Stimulated activated CD4-positive, alpha-beta T cell treated with anti-CD3 and anti-CD28 coated beads, Interleukin-4, amount 100 ng/mL, for 1 hour (primary cell): Measurements from ENCODE around the gene SULF2.

Experiments used
- DNase-seq: peaks from one replicate; pipeline ENCODE4 v3.0.0-alpha.2; 2020

SULF2 gene

DNA sequence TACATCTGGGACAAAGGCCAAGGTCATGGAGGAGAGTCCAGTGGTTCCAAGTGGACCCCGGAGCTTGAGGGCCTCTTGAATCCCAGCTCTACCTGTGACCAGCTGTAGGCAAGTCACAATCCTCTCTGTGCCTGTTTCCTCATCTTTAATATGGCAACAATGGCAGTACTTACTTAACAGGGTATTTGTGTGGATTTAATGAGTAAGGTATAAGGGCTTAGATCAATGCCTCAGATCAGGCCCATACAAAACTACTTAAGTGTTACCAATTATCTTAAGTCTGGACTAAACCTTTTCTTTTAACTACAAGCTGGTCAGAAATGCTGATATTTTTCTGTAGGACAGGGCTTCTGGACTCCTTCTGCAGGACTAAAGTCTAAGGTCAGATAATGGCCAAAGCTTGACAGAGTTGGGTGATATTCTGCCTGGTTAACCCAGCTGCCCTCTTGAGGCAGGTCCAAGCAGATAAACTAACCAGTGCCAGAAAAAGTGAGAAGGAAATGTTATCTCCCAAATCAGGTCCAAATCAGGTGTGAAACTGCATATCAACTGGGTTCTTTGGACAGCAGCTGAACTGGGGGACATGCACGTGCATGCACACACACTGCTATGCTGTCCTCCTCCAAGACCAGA, 2.2 kb downstream of the SULF2 start:
- no peak for DNase-seq

DNA sequence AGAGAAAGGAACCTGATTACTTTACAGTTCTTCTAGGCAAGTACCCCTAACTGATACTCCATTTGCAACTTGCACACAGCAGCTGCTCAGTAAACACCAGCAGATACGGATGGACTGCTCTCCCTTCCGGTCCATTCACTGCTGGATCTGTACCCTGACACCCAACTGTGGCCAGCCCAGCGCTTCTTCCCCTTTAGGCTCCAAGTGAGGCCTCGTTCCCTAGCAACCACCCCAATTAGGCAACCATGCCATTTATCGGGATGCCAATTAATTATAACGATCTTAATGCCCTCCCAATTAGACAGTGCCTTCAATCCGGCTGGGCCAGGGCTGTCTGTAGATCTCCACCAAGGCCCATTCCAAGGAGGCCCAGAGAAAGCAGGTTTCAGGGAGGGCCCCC, 3.2 kb downstream of the SULF2 start:
- no peak for DNase-seq

DNA sequence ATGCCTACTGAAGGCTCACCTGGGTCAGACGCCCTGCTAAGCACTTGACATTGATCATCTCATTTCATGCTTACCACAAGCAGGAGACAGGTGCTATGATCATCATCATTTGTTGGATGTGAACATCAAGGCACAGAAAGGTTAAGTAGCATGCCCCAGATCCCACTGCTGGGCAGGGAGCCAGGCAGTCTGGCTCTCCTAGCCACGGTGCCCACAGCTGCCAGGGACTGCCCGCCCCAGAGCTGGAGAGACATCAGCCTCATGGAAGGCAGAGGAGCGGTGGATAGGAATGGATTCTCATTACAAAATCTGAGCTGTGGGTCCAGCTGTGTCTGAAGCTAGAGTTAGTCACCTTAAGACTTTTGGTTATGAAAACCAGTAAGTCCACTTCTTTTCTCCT, 3.6 kb downstream of the SULF2 start:
- no peak for DNase-seq

DNA sequence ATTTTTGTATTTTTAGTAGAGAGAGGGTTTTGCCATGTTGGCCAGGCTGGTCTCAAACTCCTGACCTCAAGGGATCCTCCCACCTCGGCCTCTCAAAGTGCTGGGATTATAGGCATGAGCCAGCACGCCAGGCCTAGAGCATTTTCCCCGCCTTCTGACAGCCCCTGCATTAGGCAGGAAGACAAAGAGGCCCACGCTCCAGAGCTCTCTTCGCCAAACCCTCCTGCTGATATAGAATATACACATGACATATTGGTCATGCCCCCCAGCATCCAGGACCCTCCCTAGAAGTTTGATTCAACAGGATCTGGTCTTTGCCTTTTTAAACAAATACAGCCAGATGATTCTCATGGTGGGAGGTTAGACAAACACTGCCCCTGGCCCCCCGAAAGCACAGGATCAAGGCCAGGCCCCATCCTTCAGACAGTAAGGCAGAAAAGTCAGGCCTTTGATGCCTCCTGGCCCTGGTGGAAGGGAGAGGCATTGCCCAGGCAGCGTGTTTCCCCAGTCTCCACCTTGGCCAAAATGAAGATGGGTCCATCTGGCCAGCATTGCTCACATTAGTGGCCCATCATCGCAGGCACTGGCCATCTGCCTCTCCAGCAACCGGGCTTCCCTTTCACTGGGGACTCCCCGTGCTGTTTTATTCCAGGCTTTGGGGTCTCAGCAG, 4.4 kb downstream of the SULF2 start:
- no peak for DNase-seq

DNA sequence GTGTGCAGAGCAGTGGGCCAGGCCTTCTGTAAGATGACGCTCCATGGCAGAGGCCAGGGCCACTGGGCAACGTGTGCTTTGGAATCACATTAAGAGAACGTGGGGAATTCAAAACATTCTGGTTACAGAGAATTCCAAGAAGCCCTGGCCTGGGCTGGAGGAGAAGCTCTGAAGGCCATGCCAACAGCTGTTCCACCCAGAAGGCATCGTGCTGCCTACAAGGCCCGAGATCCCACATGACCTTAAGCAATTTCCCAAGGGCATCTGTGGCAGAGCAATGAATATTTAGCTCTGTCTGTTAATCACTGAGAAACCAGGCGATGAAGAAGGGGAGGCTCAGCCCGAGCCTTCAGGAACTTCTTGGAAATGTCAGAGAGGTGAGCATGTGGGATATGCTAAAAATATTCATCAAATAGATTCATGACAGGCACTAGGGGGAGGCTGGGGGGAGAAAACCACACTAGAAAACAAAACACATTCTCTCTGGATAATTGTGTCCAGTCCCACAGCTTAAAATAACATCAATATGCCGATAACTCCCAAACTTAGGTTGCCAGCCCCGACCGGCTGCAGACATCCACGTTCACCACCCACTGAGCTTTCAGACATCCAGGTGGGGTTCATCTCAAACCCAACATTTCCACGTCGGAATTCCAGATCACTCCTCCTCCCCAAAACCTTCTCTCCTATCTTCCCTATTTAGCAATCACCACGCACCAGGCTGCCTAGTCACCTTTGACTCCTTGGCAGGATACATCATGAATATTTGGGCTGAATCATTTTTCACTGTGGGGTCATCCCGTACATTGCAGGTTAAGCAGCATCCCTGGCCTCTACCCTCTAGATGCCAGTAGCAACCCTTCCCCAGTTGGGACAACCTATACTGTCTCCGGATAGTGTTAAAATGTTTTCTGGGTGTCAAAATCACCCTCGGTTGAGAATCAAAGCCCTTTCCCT, 6.6 kb downstream of the SULF2 start:
- DNase-seq, result no peak

DNA sequence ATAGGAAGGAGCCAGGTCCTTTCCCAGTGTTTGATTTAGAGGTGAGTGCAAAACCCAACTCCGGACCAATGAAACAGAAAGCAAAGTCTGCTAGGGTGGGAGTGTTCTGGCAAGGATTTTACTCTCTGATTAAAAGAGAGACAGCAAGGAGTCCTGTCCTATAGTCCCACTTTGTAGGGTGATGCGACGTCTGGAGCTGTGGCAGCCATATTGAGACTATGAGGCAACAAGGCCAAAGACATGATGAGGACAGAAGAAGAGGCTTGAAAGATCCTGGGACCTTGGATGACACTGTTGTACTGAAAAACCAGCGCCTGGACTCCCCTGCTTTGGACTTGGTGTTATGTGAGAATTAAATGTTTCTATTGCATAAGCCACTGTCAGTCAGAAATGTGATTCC, 8.1 kb downstream of the SULF2 start:
- DNase-seq, result no peak

DNA sequence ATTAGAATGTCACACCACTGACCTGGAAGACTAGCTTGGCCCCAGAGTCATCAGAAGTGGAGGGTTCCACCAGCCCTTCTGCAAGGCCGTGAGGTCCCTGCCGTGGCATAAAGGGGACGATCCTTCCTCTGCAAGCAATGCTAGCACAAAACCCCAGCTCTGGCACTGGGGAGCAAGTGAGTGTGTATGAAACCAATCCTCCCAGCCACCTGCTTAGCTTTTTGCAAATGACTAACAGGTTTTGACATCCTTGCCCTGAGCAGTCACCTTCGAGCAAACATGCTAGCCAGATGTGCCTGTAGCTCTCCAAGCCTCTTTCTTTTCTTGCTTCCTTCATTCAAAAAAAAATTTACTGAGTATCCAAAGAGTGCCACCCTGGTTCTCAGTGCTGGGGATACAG, 8.6 kb downstream of the SULF2 start:
- no peak for DNase-seq

DNA sequence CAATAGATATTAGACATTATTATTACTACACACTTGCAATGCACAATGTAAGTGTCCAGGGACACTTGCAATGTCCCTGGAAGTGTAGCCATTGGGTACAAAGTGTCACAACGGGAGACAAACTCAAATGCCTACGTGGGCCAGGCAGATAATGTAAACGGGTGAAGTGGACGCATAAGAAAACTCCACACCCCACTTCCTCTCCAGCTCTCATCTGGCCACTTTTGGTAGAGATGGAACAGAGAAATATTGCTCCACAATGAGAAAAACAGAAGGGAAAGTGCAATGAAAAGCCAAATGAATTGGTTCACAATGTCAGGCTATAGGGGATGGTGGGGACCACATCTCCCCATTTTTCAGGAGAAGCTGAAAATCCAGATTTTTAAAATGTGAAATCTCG, 9.4 kb downstream of the SULF2 start:
- no peak for DNase-seq

DNA sequence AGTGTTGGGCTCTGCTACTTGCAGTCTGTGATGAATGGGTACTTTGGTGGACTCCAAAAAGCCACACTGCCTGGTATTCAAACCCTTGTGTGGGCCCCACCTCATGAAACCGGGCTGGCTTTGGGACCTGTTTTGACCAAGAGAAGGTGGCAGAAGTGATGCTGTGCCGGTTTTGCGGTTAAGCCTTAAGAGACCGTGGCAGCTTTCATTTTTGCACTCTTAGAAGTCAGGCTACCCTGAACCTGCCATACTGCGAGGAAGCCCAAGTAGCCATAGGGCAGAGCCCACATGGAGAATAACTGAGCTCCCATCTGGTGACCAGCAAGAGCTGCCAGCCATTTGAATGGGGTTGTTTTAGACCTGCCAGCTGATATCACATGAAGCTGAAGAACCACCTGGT, 10.2 kb downstream of the SULF2 start:
- DNase-seq, result no peak

DNA sequence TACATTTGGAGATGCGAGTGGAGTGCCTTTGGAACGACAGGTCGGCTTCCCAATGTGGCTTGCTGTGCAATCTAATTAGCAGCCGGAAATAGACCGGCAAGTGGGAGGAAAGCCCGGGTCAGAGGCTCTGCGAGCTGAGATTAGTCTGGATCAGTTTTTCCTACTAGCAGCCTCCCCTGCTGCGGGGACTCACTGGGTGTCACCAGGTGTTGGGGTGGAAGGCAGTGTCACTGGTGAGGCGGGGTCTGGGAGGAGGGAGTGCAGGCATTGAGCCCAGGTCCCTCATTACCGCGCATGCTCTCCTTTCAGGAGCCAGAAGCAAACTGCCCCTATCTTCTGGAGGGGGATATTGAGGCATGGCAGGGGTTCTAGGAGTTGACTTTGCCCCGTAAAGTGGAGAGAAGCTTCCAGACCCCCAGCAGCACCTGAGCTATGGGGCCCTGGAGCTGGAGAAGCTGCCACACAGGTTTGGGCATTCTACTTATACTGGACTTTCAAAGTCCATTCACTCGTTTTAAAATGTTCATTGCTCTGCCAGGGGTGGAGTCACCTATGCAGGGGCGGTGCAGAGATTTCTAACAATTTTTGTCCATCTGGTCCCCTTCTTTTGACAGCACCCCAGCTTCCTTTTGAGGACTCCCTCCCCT, 11.0 kb downstream of the SULF2 start:
- DNase-seq, result no peak

DNA sequence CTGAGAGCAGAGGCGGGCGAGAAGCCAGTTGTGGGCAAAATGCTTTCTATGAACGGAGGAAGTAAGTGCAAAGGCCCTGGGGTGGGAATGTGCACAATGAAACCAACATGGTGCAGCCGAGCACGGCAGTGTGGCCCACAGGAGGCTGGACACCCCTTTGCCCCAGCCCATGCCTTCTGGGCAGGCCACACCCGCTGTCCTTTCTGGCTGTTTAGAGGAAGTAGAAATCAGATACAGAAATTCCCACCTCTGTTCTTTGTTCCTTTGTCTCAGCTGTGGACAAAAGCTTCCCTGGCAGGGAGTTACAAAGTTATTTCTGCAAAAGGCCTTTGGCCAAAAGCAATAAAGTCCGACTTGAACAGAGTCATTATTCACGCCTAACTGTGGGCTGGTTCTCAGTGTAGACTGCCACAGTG, 11.9 kb downstream of the SULF2 start:
- DNase-seq, result no peak

DNA sequence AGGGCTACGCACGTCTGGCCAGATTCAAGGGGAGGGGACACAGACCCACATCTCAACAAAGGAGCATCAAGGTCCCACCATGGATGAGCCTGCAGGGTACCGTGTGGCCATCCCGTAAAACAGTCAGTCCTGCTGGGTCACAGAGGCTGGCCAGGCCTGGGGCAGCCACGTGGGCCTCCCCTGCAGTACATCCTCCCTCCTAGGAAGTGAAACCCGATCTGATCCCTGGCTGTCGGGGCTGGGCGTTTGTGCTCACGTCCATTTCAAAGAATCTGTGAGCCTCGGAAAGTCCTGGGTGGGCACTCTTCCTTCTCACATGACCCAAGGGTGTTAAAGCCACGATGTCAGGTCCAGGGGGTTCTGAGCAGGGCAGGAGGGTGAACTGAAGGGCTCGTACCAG, 14.3 kb downstream of the SULF2 start:
- no peak for DNase-seq

DNA sequence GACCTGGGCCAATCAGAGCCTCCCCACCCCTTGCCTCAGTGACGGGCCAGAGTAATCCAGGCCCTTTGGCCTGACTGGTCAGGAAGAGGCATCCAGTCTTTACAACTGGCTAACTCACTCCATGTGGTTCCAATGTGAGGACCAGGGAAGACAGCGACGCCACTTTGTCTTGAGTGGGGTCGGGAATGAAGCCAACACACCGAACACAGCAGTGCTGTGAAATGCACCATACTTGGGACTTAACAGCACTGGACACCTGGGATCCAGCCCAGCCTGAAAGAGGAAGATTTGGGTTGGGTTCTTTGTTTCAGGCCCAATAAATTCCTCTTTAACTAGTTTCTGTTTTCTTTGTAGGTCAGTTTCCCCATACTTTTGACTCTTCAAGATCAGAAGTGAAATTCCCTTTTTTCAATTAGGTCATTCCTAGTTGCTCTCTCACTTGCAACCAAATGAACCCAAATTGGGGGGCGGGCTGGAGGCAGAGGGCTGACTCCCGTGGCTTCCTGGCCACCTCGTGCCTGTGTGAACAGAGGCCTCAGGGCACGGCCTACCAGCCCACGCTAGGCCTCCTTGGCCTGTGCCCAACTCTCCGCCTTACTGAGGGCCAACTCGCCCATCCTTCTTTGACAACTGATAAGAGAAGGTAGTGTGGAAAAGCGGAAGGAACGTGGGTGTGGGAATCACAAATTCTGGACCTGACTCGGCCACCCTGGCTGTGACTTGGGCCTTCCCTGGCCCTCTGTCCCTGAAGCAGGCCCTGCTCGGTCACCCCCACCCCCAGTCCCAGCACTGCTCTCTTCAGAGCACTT, 17.1 kb downstream of the SULF2 start:
- no peak for DNase-seq

DNA sequence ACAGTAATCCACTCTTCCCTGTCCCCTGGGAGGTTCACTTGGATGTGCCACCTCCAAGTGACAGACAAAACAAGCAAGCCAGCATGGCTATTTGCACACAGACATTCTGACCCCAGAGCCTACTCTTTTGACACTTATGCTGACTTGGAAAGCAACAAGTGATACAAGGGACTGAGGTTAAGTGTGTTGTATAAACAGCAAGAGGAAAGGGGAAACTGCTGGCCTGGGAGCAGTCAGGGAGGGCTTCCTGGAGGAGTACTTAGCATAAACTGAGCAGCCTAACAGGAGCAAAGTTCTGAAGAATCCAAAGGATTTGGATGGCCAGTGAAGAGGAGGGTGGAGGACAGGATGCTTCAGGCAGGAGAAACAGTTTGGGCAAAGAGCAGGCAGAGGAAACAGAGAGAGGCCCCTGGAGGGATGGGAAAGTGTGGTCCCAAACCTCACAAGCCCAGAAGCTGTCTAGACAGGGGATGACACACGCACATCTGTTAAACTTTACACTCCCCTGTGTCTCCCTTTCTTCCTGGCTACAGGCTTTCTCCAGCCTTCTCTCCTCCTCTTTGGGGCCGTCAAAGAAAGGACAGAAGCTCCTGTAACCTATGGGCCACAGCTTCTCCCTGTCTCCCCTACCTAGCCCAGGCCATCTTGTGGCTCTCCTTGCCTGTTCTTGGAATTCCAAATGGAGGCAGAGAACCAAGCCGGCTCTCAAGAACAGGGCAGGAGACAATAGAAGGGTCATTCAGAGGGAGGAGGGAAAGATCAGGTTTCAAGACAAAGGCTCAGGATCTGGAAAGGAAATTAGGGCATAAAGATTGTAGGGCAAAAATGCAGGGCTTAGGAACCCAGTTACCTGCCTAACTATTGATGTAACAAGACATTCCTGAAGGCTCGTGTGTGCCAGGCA, 19.3 kb downstream of the SULF2 start:
- no peak for DNase-seq

DNA sequence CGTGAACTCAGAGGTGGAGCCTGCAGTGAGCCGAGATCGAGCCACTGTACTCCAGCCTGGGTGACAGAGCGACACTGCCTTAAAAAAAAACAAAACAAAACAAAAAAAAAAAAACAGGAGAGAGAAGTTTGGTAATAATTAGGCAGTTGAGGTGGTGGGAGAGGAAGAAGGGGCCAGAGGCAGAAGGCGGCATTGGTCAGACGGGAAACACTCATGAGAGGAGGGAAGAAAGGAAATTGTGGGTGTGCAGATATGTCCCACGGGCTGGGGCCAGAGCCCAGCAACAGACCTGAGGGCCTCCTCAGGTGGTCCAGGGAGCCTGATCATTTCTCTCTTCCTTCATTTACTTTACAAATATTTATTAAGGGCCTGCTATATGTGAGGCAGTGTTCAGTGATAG, 20.0 kb downstream of the SULF2 start:
- no peak for DNase-seq

DNA sequence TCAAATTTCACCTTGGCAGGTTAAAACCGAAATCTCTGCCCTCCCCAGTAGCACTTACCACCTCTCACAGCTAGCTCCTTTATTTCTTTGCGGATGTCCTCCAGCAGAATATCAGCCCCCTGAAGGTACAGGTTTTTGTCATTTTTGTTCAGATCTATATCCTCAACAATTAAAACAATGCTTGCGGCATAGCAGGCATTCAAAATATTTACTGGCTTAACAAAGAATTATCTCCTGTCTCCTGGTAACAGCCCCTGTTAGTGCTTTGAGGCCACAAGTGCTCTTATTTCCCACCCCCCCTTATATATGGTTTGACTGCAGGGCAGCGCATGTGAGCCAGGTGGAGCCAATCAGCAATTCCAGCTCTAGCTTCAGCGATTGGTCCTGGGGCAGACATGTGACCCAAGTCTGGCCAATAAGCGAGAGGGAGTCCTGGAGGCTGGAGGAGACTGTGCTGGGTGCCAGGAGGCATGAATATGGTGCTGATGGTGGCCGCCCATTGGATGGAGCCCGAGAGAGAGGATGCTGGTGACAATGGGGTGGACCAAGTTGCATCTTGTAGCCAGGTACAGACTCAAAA, 21.0 kb downstream of the SULF2 start:
- DNase-seq, result no peak

DNA sequence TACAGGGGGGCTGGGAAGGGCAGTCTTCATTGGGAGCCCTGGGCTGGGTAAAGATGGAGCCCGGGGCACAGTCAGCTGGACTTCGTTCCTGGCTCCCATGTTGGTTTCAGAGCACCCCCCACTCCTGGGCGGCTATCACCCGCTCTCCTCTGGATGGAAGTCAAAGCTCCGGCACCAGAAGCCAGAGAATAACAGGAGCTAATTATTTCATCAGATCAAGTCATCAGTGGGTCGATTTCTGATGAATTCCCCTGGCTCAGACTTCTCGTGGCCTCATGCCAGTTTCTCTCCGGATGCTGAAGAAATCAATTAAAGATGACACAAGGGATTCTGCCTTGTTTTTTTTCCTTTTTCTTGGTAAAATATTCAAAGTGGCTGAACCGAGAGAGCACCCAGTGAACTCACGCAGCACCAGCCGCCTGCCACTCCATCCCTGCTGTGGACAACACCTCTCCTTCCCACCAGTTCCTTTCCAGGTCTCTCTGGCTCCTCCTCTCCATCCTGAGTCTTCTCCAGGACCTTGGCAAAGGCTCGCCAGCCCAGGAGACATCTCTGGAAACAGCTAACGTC, 22.5 kb downstream of the SULF2 start:
- no peak for DNase-seq

DNA sequence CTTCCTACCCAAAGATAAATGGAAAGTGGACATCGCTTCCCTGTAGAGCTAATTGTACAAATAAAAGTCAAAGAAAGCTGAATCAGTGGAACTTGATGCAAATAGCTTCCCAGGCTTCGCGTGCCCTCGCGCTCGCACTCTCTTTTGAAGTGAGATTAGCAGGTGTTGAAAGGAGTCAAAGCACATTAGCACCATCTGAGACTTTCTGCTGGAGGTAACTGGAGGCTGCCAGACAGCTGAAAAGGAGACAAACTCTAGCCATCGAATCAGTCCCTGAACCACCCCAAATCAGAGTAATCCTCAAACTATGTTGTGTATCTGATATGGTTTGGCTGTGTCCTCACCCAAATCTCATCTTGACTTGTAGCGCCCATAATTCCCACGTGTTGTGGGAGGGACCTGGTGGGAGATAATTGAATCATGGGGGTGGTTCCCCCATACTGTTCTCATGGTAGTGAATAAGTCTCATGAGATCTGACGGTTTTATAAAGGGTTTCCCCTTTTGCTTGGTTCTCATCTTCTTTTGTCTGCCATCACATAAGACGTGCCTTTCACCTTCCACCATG, 23.7 kb downstream of the SULF2 start:
- DNase-seq, result no peak

DNA sequence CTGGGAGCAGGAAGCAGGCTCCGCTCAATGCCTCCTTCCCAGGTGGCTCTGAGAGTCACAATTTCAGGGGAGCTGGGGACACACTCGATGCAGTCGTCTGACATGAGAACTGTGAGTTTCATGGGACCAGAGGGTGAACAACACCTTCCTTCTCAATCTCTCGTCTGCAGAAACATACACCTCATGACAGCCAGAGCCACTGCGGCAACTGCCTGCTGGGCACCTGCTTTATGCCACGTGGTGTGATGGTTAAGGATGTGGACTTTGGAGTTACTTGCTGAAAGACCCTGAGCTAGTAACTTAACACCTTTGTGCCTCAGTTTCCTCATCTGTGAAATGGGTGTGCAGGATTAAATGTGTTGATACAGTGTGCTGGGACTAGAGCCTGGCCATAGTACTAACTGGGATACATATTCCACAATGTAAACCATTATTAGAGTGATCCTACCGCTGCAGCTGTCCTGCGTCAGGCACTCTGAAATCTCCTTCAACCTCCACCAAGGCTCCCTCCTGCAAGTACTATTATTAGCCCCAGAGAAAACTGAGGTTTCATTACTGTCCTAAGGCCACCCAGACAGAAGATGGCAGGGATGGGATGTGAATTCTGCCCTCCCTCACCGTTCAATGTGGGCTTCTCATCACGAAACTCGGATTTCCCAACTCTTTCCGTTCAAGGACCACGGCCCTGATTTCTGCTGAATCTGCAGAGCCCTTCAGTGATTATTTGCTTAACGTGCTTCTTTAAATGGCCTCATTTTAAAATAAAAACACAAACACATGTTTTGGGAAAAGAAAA, 24.4 kb downstream of the SULF2 start:
- no peak for DNase-seq
